Ishikawa (cell line): Measurements from ENCODE around the gene SMCR8.

Experiments
- CEBPB ChIP-seq: IDR thresholded peaks from 2 replicates; pipeline ENCODE4 v1.6.1; 2012
- CREB1 ChIP-seq: IDR thresholded peaks from 2 replicates; pipeline ENCODE4 v1.6.1; 2012; ENCODE audit warnings: low read depth
- EGR1 ChIP-seq: IDR thresholded peaks from 2 replicates; pipeline ENCODE4 v1.6.1; 2012
- EP300 ChIP-seq: IDR thresholded peaks from 2 replicates; pipeline ENCODE4 v1.6.1; 2012; ENCODE audit warnings: borderline replicate concordance
- FOXM1 ChIP-seq: IDR thresholded peaks from 2 replicates; pipeline ENCODE4 v1.6.1; 2012; ENCODE audit warnings: low read depth, borderline replicate concordance
- NFIC ChIP-seq: IDR thresholded peaks from 2 replicates; pipeline ENCODE4 v1.6.1; 2012
- RAD21 ChIP-seq: IDR thresholded peaks from 2 replicates; pipeline ENCODE4 v1.6.1; 2012; ENCODE audit warnings: low read depth
- TAF1 ChIP-seq: IDR thresholded peaks from 2 replicates; pipeline ENCODE4 v1.6.1; 2012; ENCODE audit warnings: low read depth, mild to moderate bottlenecking
- TCF12 ChIP-seq: IDR thresholded peaks from 2 replicates; pipeline ENCODE4 v1.6.1; 2012; ENCODE audit warnings: low read depth
- TEAD4 ChIP-seq: IDR thresholded peaks from 2 replicates; pipeline ENCODE4 v1.6.1; 2012
- YY1 ChIP-seq: IDR thresholded peaks from 2 replicates; pipeline ENCODE4 v1.6.1; 2012; ENCODE audit warnings: low read depth
- ZBTB7A ChIP-seq: IDR thresholded peaks from 2 replicates; pipeline ENCODE4 v1.6.1; 2012; ENCODE audit warnings: low read depth
- TF ChIP-seq, protein P1 (sequence below): IDR thresholded peaks from 2 replicates; pipeline ENCODE4 v1.6.1; 2012
- TF ChIP-seq, protein P2 (sequence below): IDR thresholded peaks from 2 replicates; pipeline ENCODE4 v1.6.1; 2012
- TF ChIP-seq, protein P3 (sequence below): IDR thresholded peaks from 2 replicates; pipeline ENCODE4 v1.6.1; 2012; ENCODE audit warnings: low read depth, mild to moderate bottlenecking

Gene SMCR8

DNA sequence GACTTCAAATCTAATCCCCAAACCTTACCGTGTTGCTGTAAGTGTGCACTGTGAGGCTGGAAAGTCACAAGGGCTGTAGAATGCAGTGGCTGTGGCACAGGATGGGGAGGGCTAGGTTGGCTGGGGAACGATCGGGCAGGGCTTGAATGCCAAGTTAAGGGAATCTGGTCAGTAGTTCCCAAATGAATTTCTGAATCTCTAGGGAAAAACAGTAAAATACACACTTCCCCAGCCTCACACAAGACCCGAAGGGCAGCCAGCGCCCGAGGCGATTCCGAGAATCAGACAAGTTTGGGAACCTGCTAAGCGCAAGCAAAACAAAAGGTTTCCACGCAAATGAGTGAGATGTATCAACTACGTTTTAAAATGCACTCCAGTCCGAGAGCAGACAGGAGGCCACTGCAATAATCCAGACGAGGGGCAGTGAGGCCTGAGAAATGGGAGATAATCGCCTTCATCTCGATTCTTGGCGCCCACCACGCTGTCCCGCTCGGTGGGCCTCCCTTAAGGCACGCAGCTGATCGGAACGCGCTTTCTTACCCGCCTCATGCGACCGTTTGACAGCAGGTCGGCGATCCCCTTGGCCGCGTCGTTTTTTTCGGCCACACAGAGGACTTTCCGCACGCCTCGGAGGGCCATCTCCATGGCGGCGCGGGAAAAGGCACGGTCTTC lies 898 bp upstream of the SMCR8 start:
- 0 out of 2 replicates have a peak, but pooled peaks have one; percentile 2 for TF ChIP-seq NFIC
- 0 out of 2 replicates have a peak, but pooled peaks have one; percentile 55 for TF ChIP-seq TAF1
- TF ChIP-seq YY1, result no peak
- TF ChIP-seq RAD21, result no peak
- TF ChIP-seq, protein P1, sequence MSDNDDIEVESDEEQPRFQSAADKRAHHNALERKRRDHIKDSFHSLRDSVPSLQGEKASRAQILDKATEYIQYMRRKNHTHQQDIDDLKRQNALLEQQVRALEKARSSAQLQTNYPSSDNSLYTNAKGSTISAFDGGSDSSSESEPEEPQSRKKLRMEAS, result 0 out of 2 replicates have a peak, but pooled peaks have one; percentile 33
- no peak for TF ChIP-seq FOXM1

DNA sequence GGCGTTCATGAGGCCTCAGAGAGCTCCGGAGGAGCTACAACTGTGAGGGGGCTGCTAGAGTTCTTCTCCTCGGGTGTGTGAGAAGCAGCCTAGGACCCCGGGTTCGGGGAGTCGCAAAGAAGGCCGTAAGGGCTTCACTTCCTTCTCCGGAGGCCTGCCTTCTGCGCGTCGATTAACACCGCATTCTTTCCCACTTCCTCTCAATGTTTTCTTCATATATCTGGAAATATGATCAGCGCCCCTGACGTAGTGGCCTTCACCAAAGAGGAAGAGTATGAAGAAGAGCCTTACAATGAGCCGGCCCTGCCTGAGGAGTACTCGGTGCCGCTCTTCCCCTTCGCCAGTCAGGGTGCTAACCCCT lies 449 bp downstream of the SMCR8 start:
- no peak for TF ChIP-seq TCF12
- no peak for TF ChIP-seq RAD21
- TF ChIP-seq FOXM1, result no peak
- no peak for TF ChIP-seq YY1
- TF ChIP-seq, protein P2, sequence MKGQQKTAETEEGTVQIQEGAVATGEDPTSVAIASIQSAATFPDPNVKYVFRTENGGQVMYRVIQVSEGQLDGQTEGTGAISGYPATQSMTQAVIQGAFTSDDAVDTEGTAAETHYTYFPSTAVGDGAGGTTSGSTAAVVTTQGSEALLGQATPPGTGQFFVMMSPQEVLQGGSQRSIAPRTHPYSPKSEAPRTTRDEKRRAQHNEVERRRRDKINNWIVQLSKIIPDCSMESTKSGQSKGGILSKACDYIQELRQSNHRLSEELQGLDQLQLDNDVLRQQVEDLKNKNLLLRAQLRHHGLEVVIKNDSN, result no peak
- no peak for TF ChIP-seq ZBTB7A
- no peak for TF ChIP-seq CREB1
- TF ChIP-seq CEBPB, result no peak
- TF ChIP-seq NFIC, result no peak
- no peak for TF ChIP-seq EP300
- TF ChIP-seq, protein P1, result no peak
- no peak for TF ChIP-seq EGR1
- TF ChIP-seq, protein P3, sequence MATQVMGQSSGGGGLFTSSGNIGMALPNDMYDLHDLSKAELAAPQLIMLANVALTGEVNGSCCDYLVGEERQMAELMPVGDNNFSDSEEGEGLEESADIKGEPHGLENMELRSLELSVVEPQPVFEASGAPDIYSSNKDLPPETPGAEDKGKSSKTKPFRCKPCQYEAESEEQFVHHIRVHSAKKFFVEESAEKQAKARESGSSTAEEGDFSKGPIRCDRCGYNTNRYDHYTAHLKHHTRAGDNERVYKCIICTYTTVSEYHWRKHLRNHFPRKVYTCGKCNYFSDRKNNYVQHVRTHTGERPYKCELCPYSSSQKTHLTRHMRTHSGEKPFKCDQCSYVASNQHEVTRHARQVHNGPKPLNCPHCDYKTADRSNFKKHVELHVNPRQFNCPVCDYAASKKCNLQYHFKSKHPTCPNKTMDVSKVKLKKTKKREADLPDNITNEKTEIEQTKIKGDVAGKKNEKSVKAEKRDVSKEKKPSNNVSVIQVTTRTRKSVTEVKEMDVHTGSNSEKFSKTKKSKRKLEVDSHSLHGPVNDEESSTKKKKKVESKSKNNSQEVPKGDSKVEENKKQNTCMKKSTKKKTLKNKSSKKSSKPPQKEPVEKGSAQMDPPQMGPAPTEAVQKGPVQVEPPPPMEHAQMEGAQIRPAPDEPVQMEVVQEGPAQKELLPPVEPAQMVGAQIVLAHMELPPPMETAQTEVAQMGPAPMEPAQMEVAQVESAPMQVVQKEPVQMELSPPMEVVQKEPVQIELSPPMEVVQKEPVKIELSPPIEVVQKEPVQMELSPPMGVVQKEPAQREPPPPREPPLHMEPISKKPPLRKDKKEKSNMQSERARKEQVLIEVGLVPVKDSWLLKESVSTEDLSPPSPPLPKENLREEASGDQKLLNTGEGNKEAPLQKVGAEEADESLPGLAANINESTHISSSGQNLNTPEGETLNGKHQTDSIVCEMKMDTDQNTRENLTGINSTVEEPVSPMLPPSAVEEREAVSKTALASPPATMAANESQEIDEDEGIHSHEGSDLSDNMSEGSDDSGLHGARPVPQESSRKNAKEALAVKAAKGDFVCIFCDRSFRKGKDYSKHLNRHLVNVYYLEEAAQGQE, result no peak
- no peak for TF ChIP-seq TEAD4
- no peak for TF ChIP-seq TAF1

DNA sequence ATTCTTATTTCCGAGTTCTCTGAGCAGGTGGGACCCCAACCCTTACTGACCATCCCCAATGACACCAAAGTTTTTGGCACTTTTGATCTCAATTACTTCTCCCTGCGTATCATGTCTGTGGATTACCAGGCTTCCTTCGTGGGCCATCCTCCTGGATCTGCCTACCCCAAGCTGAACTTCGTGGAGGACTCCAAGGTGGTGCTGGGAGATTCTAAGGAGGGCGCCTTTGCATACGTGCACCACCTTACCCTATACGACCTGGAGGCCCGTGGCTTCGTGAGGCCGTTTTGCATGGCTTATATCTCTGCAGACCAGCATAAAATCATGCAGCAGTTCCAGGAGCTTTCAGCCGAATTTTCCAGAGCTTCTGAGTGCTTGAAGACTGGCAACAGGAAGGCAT lies 868 bp downstream of the SMCR8 start:
- TF ChIP-seq EP300, result no peak
- TF ChIP-seq CREB1, result no peak
- TF ChIP-seq, protein P2, result no peak
- TF ChIP-seq TAF1, result no peak
- TF ChIP-seq NFIC, result no peak
- TF ChIP-seq FOXM1, result no peak
- no peak for TF ChIP-seq TCF12
- no peak for TF ChIP-seq TEAD4

DNA sequence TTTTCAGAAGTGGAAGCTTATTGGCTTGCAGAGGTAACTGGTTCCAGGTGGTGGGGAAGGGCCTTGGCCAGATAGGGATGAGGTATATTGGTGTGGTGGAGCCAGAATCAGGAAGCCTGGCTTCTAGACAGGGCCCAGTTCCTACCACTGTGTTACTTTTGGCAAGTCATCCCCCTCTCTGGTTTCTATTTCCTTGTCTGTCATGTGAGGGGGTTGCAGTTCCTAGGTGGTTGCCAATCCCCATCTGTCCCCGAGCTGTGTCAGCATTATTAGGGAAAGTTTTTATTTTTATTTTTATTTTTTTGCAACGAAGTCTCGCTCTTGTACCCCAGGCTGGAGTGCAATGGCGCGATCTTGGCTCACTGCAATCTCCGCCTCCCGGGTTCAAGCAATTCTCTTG lies 3.0 kb downstream of the SMCR8 start:
- TF ChIP-seq RAD21, result no peak
- TF ChIP-seq, protein P2, result no peak
- no peak for TF ChIP-seq CREB1
- TF ChIP-seq TAF1, result no peak
- TF ChIP-seq, protein P1, result no peak
- TF ChIP-seq CEBPB, result no peak
- no peak for TF ChIP-seq EGR1
- TF ChIP-seq TEAD4, result no peak
- TF ChIP-seq, protein P3, result no peak
- no peak for TF ChIP-seq TCF12
- no peak for TF ChIP-seq YY1
- TF ChIP-seq ZBTB7A, result no peak
- no peak for TF ChIP-seq NFIC
- TF ChIP-seq FOXM1, result no peak

DNA sequence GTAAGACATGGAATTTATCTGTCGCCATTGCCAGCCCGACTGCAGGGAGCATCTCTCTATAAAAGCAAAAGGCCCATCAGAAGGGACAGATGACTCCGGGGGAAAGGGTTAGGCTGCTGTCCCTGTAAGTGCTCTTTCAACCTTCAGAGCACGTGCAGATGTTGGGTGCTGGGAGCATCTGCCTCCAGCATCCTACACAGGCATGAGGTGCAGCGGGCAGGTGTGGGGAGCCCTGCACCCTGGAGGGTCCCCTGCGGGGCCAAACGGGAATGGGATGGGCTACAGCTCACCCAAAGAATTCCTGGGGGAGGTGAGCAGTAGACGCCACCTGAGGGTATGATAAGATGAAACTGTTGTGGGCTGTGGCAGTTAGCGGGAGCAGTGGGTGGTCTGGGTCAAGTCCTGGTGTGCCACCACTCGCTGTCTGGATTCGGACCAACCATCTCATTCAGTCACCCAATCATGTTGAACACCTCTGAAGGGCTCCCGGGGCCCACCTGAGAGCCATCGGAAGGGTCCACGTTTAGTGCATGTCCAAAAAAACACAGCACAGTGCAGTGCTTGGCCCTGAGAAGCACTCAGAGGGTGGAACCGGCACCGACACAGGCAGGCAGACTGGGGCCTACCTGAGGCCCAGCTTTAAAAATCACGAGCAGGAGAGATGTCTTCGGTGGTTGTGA lies 3.8 kb downstream of the SMCR8 start:
- no peak for TF ChIP-seq TAF1
- no peak for TF ChIP-seq TEAD4
- TF ChIP-seq, protein P3, result no peak
- TF ChIP-seq CEBPB, result no peak
- TF ChIP-seq FOXM1, result no peak
- no peak for TF ChIP-seq ZBTB7A
- TF ChIP-seq NFIC, result no peak
- TF ChIP-seq, protein P2, result no peak
- TF ChIP-seq EGR1, result no peak
- TF ChIP-seq RAD21, result no peak
- no peak for TF ChIP-seq TCF12
- no peak for TF ChIP-seq YY1
- TF ChIP-seq EP300, result no peak
- TF ChIP-seq, protein P1, result no peak
- TF ChIP-seq CREB1, result no peak
